GM12872 (cell line): ENCODE results near the gene FOXJ2.

Source experiments
- CTCF ChIP-seq: IDR thresholded peaks from 3 replicates; pipeline ENCODE4 v1.5.1; 2011; ENCODE audit warnings: low read depth, mild to moderate bottlenecking, low read length, moderate library complexity; ENCODE audit not compliant: insufficient read depth

The FOXJ2 gene

GRCh38 chr12:8030189-8030588 lies 2.3 kb upstream of the FOXJ2 start:
- no peak for TF ChIP-seq CTCF

- TF ChIP-seq CTCF, result no peak
Observed at GRCh38 chr12:8031872-8032241, 659 bp upstream of the FOXJ2 start.

- no peak for TF ChIP-seq CTCF
Observed at GRCh38 chr12:8033153-8034044, 883 bp downstream of the FOXJ2 start.

GRCh38 chr12:8034802-8035201 lies 2.3 kb downstream of the FOXJ2 start:
- no peak for TF ChIP-seq CTCF

GRCh38 chr12:8035440-8036010 lies 3.0 kb downstream of the FOXJ2 start:
- TF ChIP-seq CTCF, result no peak

GRCh38 chr12:8036346-8036745 lies 3.8 kb downstream of the FOXJ2 start:
- no peak for TF ChIP-seq CTCF

GRCh38 chr12:8037046-8037663 lies 4.6 kb downstream of the FOXJ2 start:
- no peak for TF ChIP-seq CTCF
